ENCODE measurements around the gene DNAJC8. TPM values are rescaled to one million over a fixed set of nuclear protein-coding genes. Genes with fewer than 3 reads are reported as not detected.

The DNAJC8 gene
- total RNA-seq, 1 experiment from 2014 or later = 127 TPM

- intact Hi-C loops (cut with micrococcal nuclease; ENCODE audit: unreplicated experiment) (loop anchor here (10.0 kb wide), 1 partner anchor 58 kb away; the partner anchor contains the start of gene MED18), in situ Hi-C loops (cut with HindIII; ENCODE audit: low pct_unique_long_range_greater_than_20kb, low sequenced_read_pairs) (no loop called here)
- POLR2A ChIA-PET = no interaction called here
- Histone ChIP-seq H3K4me3 (ENCODE audit: low read depth in 2 of 2, low read length in 2 of 2) (no peak overlapping the region), H3K36me3 (ENCODE audit: control insufficient read depth, insufficient read depth, low read length) (no peaks in the 10 kb centered on the region), H3K27me3 (ENCODE audit: control insufficient read depth, insufficient read depth, low read length) (no peaks in the 10 kb centered on the region), H3K27ac (ENCODE audit: low read length) (no peak overlapping the region), H3K4me1 (ENCODE audit: control insufficient read depth, insufficient read depth, low read length) (peaks cover 17% of the 10 kb centered on the region), H3K9me3 (ENCODE audit: control insufficient read depth, insufficient read depth, low read depth, low read length) (no peaks in the 10 kb centered on the region)
- CTCF ChIA-PET = no interaction called here
- TF ChIP-seq POLR2AphosphoS5 (IDR thresholded peaks at IDR 0.05; ENCODE audit: low read depth, low read length) (no peak), SIN3A (IDR thresholded peaks at IDR 0.05; ENCODE audit: borderline replicate concordance, insufficient read depth, low read depth, low read length) (no peak), TCF7L2 (IDR thresholded peaks at IDR 0.05; ENCODE audit: low read depth, low read length) (no peak), REST (IDR thresholded peaks at IDR 0.05; ENCODE audit: insufficient read depth in 1 of 2, low read depth in 2 of 2, low read length in 1 of 2) (no peak), CTCF (IDR thresholded peaks at IDR 0.05) (no peak)
- ATAC-seq = no peak
- BruUV-seq (replicated peaks) = no TSS peak
- DNase-seq (ENCODE audit: low read depth, low spot score) = no peak
Observed at GRCh38 chr1:28266920-28267322, 34.1 kb upstream of the DNAJC8 start.

GRCh38 chr1:28265577-28265976 lies 32.7 kb upstream of the DNAJC8 start:
- H3K9me3 ChIP-seq (ENCODE audit: control insufficient read depth, insufficient read depth, low read depth, low read length) = no peaks in the 10 kb centered on the region
- H3K4me1 ChIP-seq (ENCODE audit: control insufficient read depth, insufficient read depth, low read length) = peaks cover 27% of the 10 kb centered on the region
- H3K36me3 ChIP-seq (ENCODE audit: control insufficient read depth, insufficient read depth, low read length) = no peaks in the 10 kb centered on the region
- no peaks in the 10 kb centered on the region for H3K27me3 ChIP-seq (ENCODE audit: control insufficient read depth, insufficient read depth, low read length)
- H3K27ac ChIP-seq (ENCODE audit: low read length) = no peak overlapping the region
- in situ Hi-C loops (cut with HindIII; ENCODE audit: low pct_unique_long_range_greater_than_20kb, low sequenced_read_pairs) = no loop called here
- intact Hi-C loops (cut with micrococcal nuclease; ENCODE audit: unreplicated experiment) = loop anchor here (10.0 kb wide), 1 partner anchor 59 kb away; the partner anchor contains the start of gene MED18
- ATAC-seq (no peak), DNase-seq (ENCODE audit: low read depth, low spot score) (no peak)
- ChIA-PET POLR2A (no interaction called here), CTCF (no interaction called here)
- TF ChIP-seq TCF7L2 (IDR thresholded peaks at IDR 0.05; ENCODE audit: low read depth, low read length) = no peak
- H3K4me3 ChIP-seq (ENCODE audit: low read depth in 2 of 2, low read length in 2 of 2) = no peak overlapping the region
- BruUV-seq (replicated peaks) = no TSS peak

GRCh38 chr1:28264897-28265296 lies 32.1 kb upstream of the DNAJC8 start:
- no TSS peak for BruUV-seq (replicated peaks)
- H3K4me1 ChIP-seq (ENCODE audit: control insufficient read depth, insufficient read depth, low read length) = peaks cover 27% of the 10 kb centered on the region
- no peaks in the 10 kb centered on the region for H3K27me3 ChIP-seq (ENCODE audit: control insufficient read depth, insufficient read depth, low read length)
- H3K36me3 ChIP-seq (ENCODE audit: control insufficient read depth, insufficient read depth, low read length) = no peaks in the 10 kb centered on the region
- ATAC-seq (no peak), DNase-seq (ENCODE audit: low read depth, low spot score) (no peak)
- no peak overlapping the region for H3K4me3 ChIP-seq (ENCODE audit: low read depth in 2 of 2, low read length in 2 of 2)
- no peak overlapping the region for H3K27ac ChIP-seq (ENCODE audit: low read length)
- intact Hi-C loops (cut with micrococcal nuclease; ENCODE audit: unreplicated experiment) (loop anchor here (10.0 kb wide), 1 partner anchor 60 kb away; the partner anchor contains the start of gene MED18), in situ Hi-C loops (cut with HindIII; ENCODE audit: low pct_unique_long_range_greater_than_20kb, low sequenced_read_pairs) (no loop called here)
- no peaks in the 10 kb centered on the region for H3K9me3 ChIP-seq (ENCODE audit: control insufficient read depth, insufficient read depth, low read depth, low read length)
- POLR2A ChIA-PET = no interaction called here
- TF ChIP-seq TCF7L2 (IDR thresholded peaks at IDR 0.05; ENCODE audit: low read depth, low read length) (no peak), SIN3A (IDR thresholded peaks at IDR 0.05; ENCODE audit: borderline replicate concordance, insufficient read depth, low read depth, low read length) (no peak), REST (IDR thresholded peaks at IDR 0.05; ENCODE audit: insufficient read depth in 1 of 2, low read depth in 2 of 2, low read length in 1 of 2) (no peak), POLR2AphosphoS5 (IDR thresholded peaks at IDR 0.05; ENCODE audit: low read depth, low read length) (no peak), CTCF (IDR thresholded peaks at IDR 0.05) (no peak)
- CTCF ChIA-PET = no interaction called here

All from Panc1 (cell line).